PC-9 (cell line): ENCODE data around the gene SYTL5. TPM values are rescaled to one million over a fixed set of nuclear protein-coding genes. Genes with fewer than 3 reads are reported as not detected.

Experiments
- BruUV-seq: library from RNA; stranded (reverse); fragments of 400-500 nt; replicated peaks from 2 replicates; lab custom pipeline; 2021; lab: Mats Ljungman, UMichigan
- CTCF ChIA-PET: fragments of 300-600 bp; sonication (Branson Sonifier 250); formaldehyde crosslinking; loops from one replicate; lab custom pipeline; 2022; ENCODE audit warnings: antibody characterized with exemption; lab: Charles Lee
- POLR2A ChIA-PET: fragments of 300-600 bp; sonication (Branson Sonifier 250); formaldehyde crosslinking; loops from one replicate; lab custom pipeline; 2022; ENCODE audit warnings: antibody characterized with exemption; ENCODE audit not compliant: unreplicated experiment; lab: Charles Lee
- DNase-seq, 2 experiments: peaks; one replicate each; pipeline versions ENCODE4 v3.0.0 to v3.0.0-alpha.2; 2015 to 2022; ENCODE audit warnings: mixed read lengths in 1 of 2
- H2AFZ ChIP-seq: fragments of 200-600 bp; sonication (generic); 2 replicates; pipeline ENCODE4 v1.8.1; 2017; ENCODE audit warnings: antibody characterized with exemption
- H3F3A ChIP-seq: fragments of 200-600 bp; sonication (generic); 2 replicates; pipeline ENCODE4 v1.8.1; 2017; ENCODE audit warnings: antibody characterized with exemption, mild to moderate bottlenecking, low read depth; ENCODE audit not compliant: insufficient read depth
- H3K27ac ChIP-seq: fragments of 200-600 bp; sonication (generic); 2 replicates; pipeline ENCODE4 v1.6.1; 2016; ENCODE audit warnings: mixed run types
- H3K27me3 ChIP-seq: fragments of 200-600 bp; sonication (generic); 2 replicates; pipeline ENCODE4 v1.6.1; 2016; ENCODE audit warnings: low read depth, mixed run types; ENCODE audit not compliant: insufficient read depth
- H3K36me3 ChIP-seq: fragments of 200-600 bp; sonication (generic); 2 replicates; pipeline ENCODE4 v1.6.1; 2016; ENCODE audit warnings: low read depth, mixed run types
- H3K4me1 ChIP-seq: fragments of 200-600 bp; sonication (generic); replicated peaks from 2 replicates; pipeline ENCODE4 v1.6.1; 2016; ENCODE audit warnings: mixed run types; ENCODE audit not compliant: insufficient read depth
- H3K4me2 ChIP-seq: fragments of 200-600 bp; sonication (generic); 2 replicates; pipeline ENCODE4 v1.6.1; 2017; ENCODE audit warnings: mixed run types
- H3K4me3 ChIP-seq: fragments of 200-600 bp; sonication (generic); 2 replicates; pipeline ENCODE4 v1.6.1; 2016; ENCODE audit warnings: mixed run types
- H3K79me2 ChIP-seq: fragments of 200-600 bp; sonication (generic); 2 replicates; pipeline ENCODE4 v1.6.1; 2017; ENCODE audit warnings: low read depth, mixed run types
- H3K9me2 ChIP-seq: fragments of 200-600 bp; sonication (generic); 2 replicates; pipeline ENCODE4 v1.8.1; 2017; ENCODE audit warnings: mild to moderate bottlenecking; ENCODE audit not compliant: insufficient read depth
- H3K9me3 ChIP-seq: fragments of 200-600 bp; sonication (generic); 2 replicates; pipeline ENCODE4 v1.8.1; 2016; ENCODE audit warnings: low read depth; ENCODE audit not compliant: insufficient read depth
- H4K20me1 ChIP-seq: fragments of 200-600 bp; sonication (generic); 2 replicates; pipeline ENCODE4 v1.8.1; 2017; ENCODE audit not compliant: insufficient read depth
- EZH2 ChIP-seq: fragments of 200-600 bp; sonication (generic); IDR thresholded peaks from 2 replicates; pipeline ENCODE4 v1.8.0; 2017; ENCODE audit warnings: antibody characterized with exemption, low read depth
- intact Hi-C: fragments of 100-400 bp; cut with micrococcal nuclease; formaldehyde crosslinking; loops from one replicate; pipeline ENCODE4 v1.10.0; 2022; ENCODE audit not compliant: unreplicated experiment
- total RNA-seq: library from RNA; stranded (reverse); gene quantifications from 2 replicates; pipeline ENCODE4 v1.2.3, GENCODE V29; 2021
- TF ChIP-seq, protein P1 (sequence below): fragments of 200-600 bp; sonication (generic); conservative IDR thresholded peaks from 2 replicates; pipeline ENCODE4 v1.6.1; 2017; ENCODE audit warnings: mixed run types, antibody characterized with exemption, mild to moderate bottlenecking, moderate library complexity

The SYTL5 gene
- total RNA-seq, 1 experiment from 2014 or later = not detected

DNA sequence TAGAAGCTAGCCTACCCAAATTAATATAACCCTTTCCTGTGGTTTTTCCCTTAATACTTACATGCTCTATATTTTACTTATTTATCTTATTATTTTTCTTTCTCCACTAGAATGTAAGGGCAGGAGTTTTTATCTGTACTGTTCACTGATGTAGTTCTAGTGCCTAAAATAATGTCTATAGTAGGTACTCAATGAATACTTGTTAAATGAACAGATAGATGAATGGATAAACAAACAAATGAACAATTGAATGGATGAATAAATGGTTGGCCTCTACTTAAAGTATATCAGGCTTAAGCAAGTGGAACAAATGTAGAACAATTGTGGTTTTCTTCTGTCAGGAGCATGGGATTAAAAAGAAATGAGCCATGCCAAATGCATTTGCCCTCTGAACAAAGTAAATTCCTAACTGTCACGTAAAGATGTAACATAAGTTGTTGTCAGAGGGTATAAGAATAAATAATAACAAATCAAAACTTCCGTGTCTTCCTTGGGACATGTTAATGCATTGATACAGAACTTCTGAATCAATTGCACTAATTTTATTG lies 54.1 kb downstream of the SYTL5 start:
- Histone ChIP-seq H4K20me1 (no peaks in the 10 kb centered on the region), H3K9me3 (no peaks in the 10 kb centered on the region), H3K79me2 (no peaks in the 10 kb centered on the region), H3K4me3 (no peak overlapping the region), H3F3A (no peaks in the 10 kb centered on the region), H3K36me3 (no peaks in the 10 kb centered on the region), H3K27ac (no peak overlapping the region), H2AFZ (no peak overlapping the region), H3K4me2 (no peak overlapping the region), H3K4me1 (no peaks in the 10 kb centered on the region), H3K27me3 (no peaks in the 10 kb centered on the region), H3K9me2 (no peaks in the 10 kb centered on the region)
- ChIA-PET POLR2A (no interaction called here), CTCF (no interaction called here)
- BruUV-seq = no TSS peak
- no peak for DNase-seq
- intact Hi-C loops = no loop called here
- no peak for TF ChIP-seq EZH2
- TF ChIP-seq, protein P1, sequence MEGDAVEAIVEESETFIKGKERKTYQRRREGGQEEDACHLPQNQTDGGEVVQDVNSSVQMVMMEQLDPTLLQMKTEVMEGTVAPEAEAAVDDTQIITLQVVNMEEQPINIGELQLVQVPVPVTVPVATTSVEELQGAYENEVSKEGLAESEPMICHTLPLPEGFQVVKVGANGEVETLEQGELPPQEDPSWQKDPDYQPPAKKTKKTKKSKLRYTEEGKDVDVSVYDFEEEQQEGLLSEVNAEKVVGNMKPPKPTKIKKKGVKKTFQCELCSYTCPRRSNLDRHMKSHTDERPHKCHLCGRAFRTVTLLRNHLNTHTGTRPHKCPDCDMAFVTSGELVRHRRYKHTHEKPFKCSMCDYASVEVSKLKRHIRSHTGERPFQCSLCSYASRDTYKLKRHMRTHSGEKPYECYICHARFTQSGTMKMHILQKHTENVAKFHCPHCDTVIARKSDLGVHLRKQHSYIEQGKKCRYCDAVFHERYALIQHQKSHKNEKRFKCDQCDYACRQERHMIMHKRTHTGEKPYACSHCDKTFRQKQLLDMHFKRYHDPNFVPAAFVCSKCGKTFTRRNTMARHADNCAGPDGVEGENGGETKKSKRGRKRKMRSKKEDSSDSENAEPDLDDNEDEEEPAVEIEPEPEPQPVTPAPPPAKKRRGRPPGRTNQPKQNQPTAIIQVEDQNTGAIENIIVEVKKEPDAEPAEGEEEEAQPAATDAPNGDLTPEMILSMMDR = no peak

DNA sequence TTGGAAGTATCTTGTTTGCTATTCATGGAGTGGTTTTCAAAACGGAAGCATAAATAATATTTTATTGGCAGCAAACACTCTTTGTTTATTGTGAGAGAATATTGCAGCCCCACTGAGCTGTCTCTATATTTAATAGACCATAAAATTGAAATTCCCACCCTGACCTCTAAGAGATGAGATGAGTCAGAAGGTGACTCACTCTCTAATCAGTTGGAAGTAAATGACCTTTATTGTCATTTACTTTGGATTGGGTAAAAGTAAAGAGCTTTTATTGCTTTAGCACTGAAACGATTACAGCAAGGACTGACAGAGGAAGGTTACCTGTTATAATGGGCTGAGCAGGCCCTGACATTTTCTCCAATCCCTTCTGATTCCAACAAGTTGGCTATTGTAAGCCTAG lies 55.0 kb downstream of the SYTL5 start:
- Histone ChIP-seq H3K27ac (no peak overlapping the region), H4K20me1 (no peaks in the 10 kb centered on the region), H3K27me3 (no peaks in the 10 kb centered on the region), H3K4me1 (no peaks in the 10 kb centered on the region), H3F3A (no peaks in the 10 kb centered on the region), H3K36me3 (no peaks in the 10 kb centered on the region), H2AFZ (no peak overlapping the region), H3K79me2 (no peaks in the 10 kb centered on the region), H3K4me2 (no peak overlapping the region), H3K4me3 (no peak overlapping the region), H3K9me3 (no peaks in the 10 kb centered on the region), H3K9me2 (no peaks in the 10 kb centered on the region)
- DNase-seq = no peak
- no TSS peak for BruUV-seq
- intact Hi-C loops = no loop called here
- ChIA-PET CTCF (no interaction called here), POLR2A (no interaction called here)
- no peak for TF ChIP-seq EZH2
- TF ChIP-seq, protein P1 = no peak

- Histone ChIP-seq H3K79me2 (no peaks in the 10 kb centered on the region), H3K27me3 (no peaks in the 10 kb centered on the region), H3F3A (no peaks in the 10 kb centered on the region), H3K4me2 (no peak overlapping the region), H3K27ac (no peak overlapping the region), H3K36me3 (no peaks in the 10 kb centered on the region), H3K9me2 (no peaks in the 10 kb centered on the region), H4K20me1 (no peaks in the 10 kb centered on the region), H2AFZ (no peak overlapping the region), H3K4me1 (no peaks in the 10 kb centered on the region), H3K9me3 (no peaks in the 10 kb centered on the region), H3K4me3 (no peak overlapping the region)
- BruUV-seq = no TSS peak
- ChIA-PET CTCF (no interaction called here), POLR2A (no interaction called here)
- intact Hi-C loops = no loop called here
- no peak for TF ChIP-seq EZH2
- TF ChIP-seq, protein P1 = no peak
- no peak for DNase-seq
Observed at GRCh38 chrX:38066934-38067333, 60.6 kb downstream of the SYTL5 start.
